Stimulated activated CD4-positive, alpha-beta T cell treated with anti-CD3 and anti-CD28 coated beads, Interleukin-4, amount 100 ng/mL, for 1 hour (primary cell): ENCODE measurements around the gene SEC24D.

Source experiments
- DNase-seq: peaks from one replicate; pipeline ENCODE4 v3.0.0-alpha.2; 2020

Gene SEC24D

GRCh38 chr4:118772767-118773428 lies 63.0 kb downstream of the SEC24D start:
- no peak for DNase-seq

- DNase-seq = no peak
Observed at GRCh38 chr4:118772081-118772766, 63.7 kb downstream of the SEC24D start.

GRCh38 chr4:118770741-118771187 lies 65.2 kb downstream of the SEC24D start:
- no peak for DNase-seq

DNA sequence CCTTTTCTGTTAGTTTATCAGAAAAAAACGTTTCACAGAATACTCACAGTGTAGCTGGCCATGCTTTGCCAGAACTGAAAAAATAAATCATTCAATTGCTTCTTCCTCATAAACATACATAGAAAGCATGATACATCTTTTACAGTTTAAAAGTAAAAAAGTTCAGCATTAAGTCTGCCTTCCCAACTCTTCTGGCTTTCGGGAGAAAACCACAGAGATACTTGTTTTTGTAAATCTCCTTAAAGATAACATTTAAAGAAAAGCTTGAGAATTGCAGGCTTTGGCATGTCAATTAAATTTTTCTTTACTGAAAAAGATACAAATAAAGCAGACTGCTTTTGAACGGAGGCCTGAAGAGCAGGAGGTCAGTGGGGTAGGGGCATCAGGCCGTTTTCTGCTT lies 66.8 kb downstream of the SEC24D start:
- DNase-seq = no peak

- no peak for DNase-seq
Observed at GRCh38 chr4:118767109-118767508, 68.8 kb downstream of the SEC24D start.

- DNase-seq = no peak
Observed at GRCh38 chr4:118765399-118765798, 70.5 kb downstream of the SEC24D start.

- no peak for DNase-seq
Observed at GRCh38 chr4:118762730-118763477, 73.0 kb downstream of the SEC24D start.

DNA sequence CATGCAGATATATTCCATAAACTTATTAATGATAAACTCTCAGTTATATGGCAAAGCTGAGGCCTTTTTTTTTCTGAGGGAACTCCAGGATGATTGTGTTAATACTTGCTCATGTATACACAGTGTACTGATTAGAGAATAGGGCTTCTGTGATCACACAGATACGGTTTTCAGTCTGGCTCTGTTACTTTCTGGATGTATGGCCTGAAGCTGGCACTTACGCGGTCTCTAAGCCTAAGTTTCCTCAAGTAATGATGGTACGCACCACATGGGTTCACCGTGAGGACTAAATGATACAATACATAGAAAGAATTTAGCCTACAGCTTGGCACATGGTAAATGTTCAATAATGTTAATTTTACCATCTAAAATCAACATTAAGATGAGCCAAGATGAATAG lies 73.8 kb downstream of the SEC24D start:
- DNase-seq = no peak

DNA sequence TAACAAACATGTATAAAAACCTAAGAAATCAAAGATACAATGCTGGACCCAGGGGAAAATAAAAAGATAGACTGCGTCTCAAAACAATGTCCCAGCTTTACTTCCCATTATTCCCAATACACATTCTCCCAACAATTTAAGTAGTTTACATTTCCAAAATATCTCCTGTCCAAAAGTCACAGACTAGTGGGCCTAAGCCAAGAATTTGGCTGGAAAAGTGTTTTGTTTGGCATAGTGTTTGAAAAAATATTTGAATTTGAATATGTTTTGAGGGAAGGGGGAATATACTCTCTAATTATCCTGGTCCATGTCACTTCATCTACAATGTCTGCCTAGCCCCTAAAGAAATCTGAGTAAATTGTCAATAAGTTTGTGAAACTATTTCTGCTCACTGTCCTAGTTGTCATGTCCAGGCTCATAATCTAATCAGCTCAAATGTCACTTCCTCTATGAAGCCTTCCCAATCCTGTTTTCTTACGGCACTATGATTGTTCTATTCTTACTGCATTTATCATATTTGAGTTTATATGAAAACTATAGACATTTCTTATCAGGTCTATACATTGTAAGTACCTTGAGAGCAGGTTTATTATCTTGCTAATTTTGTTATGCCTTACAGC lies 74.4 kb downstream of the SEC24D start:
- DNase-seq = no peak

DNA sequence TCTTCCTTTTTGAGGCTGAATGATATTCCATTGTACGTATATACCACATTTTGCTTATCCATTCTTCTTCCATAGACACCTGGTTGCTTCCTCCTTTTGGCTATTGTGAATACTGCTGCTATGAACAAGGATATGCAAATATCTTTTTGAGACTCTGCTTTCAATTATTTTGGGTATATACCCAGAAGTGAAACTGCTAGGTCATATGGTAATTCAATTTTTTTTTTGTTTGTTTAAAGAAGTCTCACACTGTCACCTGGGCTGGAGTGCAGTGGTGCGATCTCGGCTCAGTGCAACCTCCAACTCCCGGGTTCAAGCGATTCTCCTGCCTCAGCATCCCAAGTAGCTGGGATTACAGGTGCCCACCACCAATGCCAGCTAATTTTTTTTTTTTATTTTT lies 75.4 kb downstream of the SEC24D start:
- DNase-seq = no peak

DNA sequence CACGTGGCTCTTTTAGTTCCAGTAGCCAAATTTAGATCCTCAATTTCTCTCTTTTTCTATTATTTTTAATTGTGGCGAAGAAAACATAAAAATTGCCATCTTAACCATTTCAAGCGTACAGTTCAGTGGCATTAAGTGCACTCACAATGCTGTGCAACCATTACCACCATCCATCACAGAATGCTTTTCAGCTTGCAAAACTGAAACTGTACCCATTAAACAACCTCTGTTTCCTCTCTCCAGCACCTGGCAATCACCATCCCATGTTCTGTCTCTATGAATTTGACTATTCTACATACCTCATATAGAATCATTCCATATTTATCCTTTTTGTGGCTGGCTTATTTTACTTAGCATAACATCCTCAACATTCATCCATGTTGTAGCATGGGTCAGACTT lies 75.8 kb downstream of the SEC24D start:
- DNase-seq = no peak

DNA sequence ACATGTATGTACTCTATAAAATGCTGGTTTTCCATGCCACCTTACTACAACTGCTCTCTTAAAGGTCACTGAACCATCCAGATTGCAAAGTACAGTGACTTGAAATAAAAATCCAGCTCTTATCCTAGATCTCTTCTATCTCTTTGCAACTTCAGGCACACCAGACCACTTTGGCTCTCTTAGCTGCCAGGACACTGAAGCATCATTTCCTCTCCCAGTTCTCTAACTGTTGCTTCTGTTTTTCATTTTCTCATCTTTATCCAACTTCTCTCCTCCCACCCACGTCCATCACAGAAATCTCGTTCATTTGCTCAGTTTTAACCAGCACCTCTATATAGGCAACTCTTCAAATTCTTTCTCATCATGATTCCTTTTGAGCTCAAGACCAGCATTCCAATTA lies 76.4 kb downstream of the SEC24D start:
- DNase-seq = no peak

DNA sequence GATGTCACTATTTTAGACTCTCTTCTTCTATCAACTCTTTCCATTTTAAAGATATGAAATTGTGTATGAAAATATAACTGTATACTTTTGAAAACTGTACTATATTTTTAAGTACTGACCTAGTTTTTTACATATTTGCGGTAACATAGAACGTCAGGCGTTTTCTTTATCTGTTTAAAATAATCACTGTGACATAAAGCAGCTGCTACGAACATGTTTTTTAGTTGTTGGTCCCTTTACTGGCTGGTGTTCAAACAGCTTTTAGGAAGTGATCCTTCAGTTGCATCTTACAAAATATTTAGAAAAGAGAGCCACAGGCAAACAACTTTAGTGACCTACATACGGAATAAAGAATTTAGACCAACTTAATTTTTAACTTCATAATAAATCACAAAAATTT lies 77.6 kb downstream of the SEC24D start:
- no peak for DNase-seq

- DNase-seq = no peak
Observed at GRCh38 chr4:118757761-118758251, 78.1 kb downstream of the SEC24D start.

DNA sequence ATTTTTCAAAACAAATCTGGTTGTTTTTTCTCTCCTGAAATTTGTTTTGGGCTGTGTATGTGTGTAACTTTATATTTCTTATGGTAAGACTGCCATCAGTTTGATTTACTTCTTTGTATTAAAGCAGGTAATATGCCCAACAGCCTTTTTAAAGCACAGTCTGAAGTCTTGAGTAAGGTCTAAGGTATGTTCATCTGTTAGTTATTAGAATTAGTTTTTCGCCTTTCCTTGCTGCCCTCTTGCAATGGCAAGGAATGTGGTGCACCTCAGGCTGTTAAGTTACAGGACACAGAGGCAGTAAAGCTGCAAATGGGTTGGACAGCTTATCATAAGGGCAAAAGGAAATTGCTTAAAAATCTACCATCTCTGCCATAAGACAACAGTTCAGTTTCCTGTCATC lies 79.0 kb downstream of the SEC24D start:
- no peak for DNase-seq

GRCh38 chr4:118756429-118756828 lies 79.5 kb downstream of the SEC24D start:
- no peak for DNase-seq

GRCh38 chr4:118755438-118756226 lies 80.3 kb downstream of the SEC24D start:
- no peak for DNase-seq

DNA sequence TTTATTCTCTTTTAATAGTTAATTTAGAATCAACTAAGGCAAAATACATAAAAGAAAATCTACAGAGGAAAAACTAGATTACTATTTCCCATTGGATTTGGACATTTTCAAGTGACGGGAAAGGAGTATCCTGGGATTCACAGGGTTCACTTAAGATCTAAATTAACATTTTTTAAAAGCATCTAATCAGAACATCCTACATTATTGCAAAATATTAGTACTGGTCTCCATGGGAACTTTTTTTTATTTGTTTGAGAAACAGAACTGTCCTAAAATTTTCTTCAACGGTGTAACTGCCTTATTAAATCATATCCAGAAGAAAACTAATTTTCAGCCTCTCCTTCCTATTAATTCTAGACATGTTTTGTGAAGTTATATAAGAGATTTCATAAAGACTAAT lies 81.0 kb downstream of the SEC24D start:
- no peak for DNase-seq

GRCh38 chr4:118753685-118754084 lies 82.2 kb downstream of the SEC24D start:
- no peak for DNase-seq

GRCh38 chr4:118753096-118753495 lies 82.8 kb downstream of the SEC24D start:
- DNase-seq = no peak

GRCh38 chr4:118752551-118752950 lies 83.4 kb downstream of the SEC24D start:
- no peak for DNase-seq

- DNase-seq = no peak
Observed at GRCh38 chr4:118751629-118752323, 84.2 kb downstream of the SEC24D start.
